Right lobe of liver (tissue), 4 donors: Measurements from ENCODE around the gene SPTBN5.

Experiments used
- POLR2A ChIP-seq: fragments of 450-650 bp; IDR thresholded peaks from one replicate; pipeline ENCODE4 v1.6.1; 2017; ENCODE audit warnings: antibody characterized with exemption, mild to moderate bottlenecking
- TF ChIP-seq, protein P1 (sequence below), 4 donors: fragments of 200-600 bp in 3 of 4; fragments of 450-650 bp in 1 of 4; IDR thresholded peaks; one replicate each; pipeline versions ENCODE4 v1.5.1 to v1.8.0; 2016 to 2022; ENCODE audit warnings: antibody characterized with exemption in 4 of 4, mild to moderate bottlenecking in 2 of 4
- donor health status: DM: no; HTN: no; CAD: no.
- donor health status: DM: no; HTN: no; CAD: no.
- donor health status: DM: no; HTN: yes; CAD: no.

GRCh38 chr15:41936649-41937567 lies 43.1 kb upstream of the SPTBN5 start:
- TF ChIP-seq, protein P1, sequence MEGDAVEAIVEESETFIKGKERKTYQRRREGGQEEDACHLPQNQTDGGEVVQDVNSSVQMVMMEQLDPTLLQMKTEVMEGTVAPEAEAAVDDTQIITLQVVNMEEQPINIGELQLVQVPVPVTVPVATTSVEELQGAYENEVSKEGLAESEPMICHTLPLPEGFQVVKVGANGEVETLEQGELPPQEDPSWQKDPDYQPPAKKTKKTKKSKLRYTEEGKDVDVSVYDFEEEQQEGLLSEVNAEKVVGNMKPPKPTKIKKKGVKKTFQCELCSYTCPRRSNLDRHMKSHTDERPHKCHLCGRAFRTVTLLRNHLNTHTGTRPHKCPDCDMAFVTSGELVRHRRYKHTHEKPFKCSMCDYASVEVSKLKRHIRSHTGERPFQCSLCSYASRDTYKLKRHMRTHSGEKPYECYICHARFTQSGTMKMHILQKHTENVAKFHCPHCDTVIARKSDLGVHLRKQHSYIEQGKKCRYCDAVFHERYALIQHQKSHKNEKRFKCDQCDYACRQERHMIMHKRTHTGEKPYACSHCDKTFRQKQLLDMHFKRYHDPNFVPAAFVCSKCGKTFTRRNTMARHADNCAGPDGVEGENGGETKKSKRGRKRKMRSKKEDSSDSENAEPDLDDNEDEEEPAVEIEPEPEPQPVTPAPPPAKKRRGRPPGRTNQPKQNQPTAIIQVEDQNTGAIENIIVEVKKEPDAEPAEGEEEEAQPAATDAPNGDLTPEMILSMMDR (IDR thresholded peaks at IDR 0.05), result no peak
- TF ChIP-seq POLR2A, result no peak
